Keratinocyte (primary cell): ENCODE data around the gene CPNE4. TPM values are rescaled to one million over a fixed set of nuclear protein-coding genes. Genes with fewer than 3 reads are reported as not detected.

Source experiments
- DNase-seq: peaks from one replicate; pipeline ENCODE4 v3.0.0-alpha.2; 2011; ENCODE audit warnings: low read depth, missing footprints, low spot score
- FAIRE-seq: peaks from 2 replicates; lab custom pipeline; 2011; peaks lifted over from hg19 to GRCh38; lab: Jason Lieb, UNC
- H2AFZ ChIP-seq: 2 replicates; pipeline ENCODE4 v1.6.0; 2012; ENCODE audit warnings: low read length, control low read depth, inconsistent platforms; ENCODE audit not compliant: control insufficient read depth
- H3K27ac ChIP-seq: 2 replicates; pipeline ENCODE4 v1.5.1; 2011; ENCODE audit warnings: low read length; ENCODE audit not compliant: control insufficient read depth, insufficient read depth
- H3K27me3 ChIP-seq: 3 replicates; pipeline ENCODE4 v1.6.0; 2011; ENCODE audit warnings: low read length; ENCODE audit not compliant: control insufficient read depth, insufficient read depth; ENCODE audit errors: extremely low read depth
- H3K36me3 ChIP-seq, 2 experiments: 2 replicates in 1 of 2; 3 replicates in 1 of 2; pipeline ENCODE4 v1.5.1; 2011; ENCODE audit warnings: low read length in 2 of 2, mild to moderate bottlenecking in 1 of 2; ENCODE audit not compliant: control insufficient read depth in 2 of 2, insufficient read depth in 2 of 2; ENCODE audit errors: extremely low read depth in 1 of 2
- H3K4me1 ChIP-seq: 3 replicates; pipeline ENCODE4 v1.5.1; 2011; ENCODE audit warnings: low read length; ENCODE audit not compliant: control insufficient read depth, insufficient read depth; ENCODE audit errors: extremely low read depth
- H3K4me2 ChIP-seq: 3 replicates; pipeline ENCODE4 v1.6.0; 2011; ENCODE audit warnings: low read depth, low read length; ENCODE audit not compliant: control insufficient read depth, insufficient read depth; ENCODE audit errors: extremely low read depth
- H3K4me3 ChIP-seq, 3 experiments: fragments of 200-600 bp in 1 of 3; sonication (generic) in 1 of 3; 2 replicates in 2 of 3; 3 replicates in 1 of 3; pipeline ENCODE4 v1.5.1; 2011 to 2016; ENCODE audit warnings: low read length in 3 of 3, mild to moderate bottlenecking in 3 of 3, control low read depth in 2 of 3, inconsistent platforms in 1 of 3, low read depth in 1 of 3, mixed read lengths in 1 of 3, mixed run types in 1 of 3, moderate library complexity in 1 of 3; ENCODE audit not compliant: control insufficient read depth in 2 of 3, insufficient read depth in 2 of 3; ENCODE audit errors: extremely low read depth in 1 of 3
- H3K79me2 ChIP-seq: 2 replicates; pipeline ENCODE4 v1.6.0; 2012; ENCODE audit warnings: low read length; ENCODE audit not compliant: control insufficient read depth, insufficient read depth
- H3K9ac ChIP-seq: 3 replicates; pipeline ENCODE4 v1.6.0; 2011; ENCODE audit warnings: low read length; ENCODE audit not compliant: control insufficient read depth, insufficient read depth; ENCODE audit errors: extremely low read depth
- H3K9me1 ChIP-seq: 3 replicates; pipeline ENCODE4 v1.6.0; 2011; ENCODE audit warnings: low read length; ENCODE audit not compliant: control insufficient read depth, insufficient read depth; ENCODE audit errors: extremely low read depth
- H3K9me3 ChIP-seq: 2 replicates; pipeline ENCODE4 v1.5.1; 2012; ENCODE audit warnings: low read depth, low read length; ENCODE audit not compliant: control insufficient read depth
- H4K20me1 ChIP-seq: 3 replicates; pipeline ENCODE4 v1.6.0; 2011; ENCODE audit warnings: low read length; ENCODE audit not compliant: control insufficient read depth, insufficient read depth; ENCODE audit errors: extremely low read depth
- EZH2 ChIP-seq: IDR thresholded peaks from one replicate; pipeline ENCODE4 v1.6.1; 2012; ENCODE audit warnings: inconsistent platforms, mild to moderate bottlenecking, low read length, moderate library complexity
- dilution Hi-C: fragments of 300-500 bp; cut with MboI; formaldehyde crosslinking; loops from one replicate; pipeline ENCODE4 v1.7.0; 2020; ENCODE audit warnings: low sequenced_read_pairs; ENCODE audit not compliant: extremely low pct_ligation_motif_present
- polyA plus RNA-seq, 5 experiments: library from polyadenylated mRNA; depleted of rRNA in 3 of 5; stranded (reverse) in 3 of 5; stranded (forward) in 1 of 5; unstranded in 1 of 5; fragments of >200 nt; gene quantifications; 1 replicate in 1 of 5; 2 replicates in 3 of 5; 3 replicates in 1 of 5; pipeline versions ENCODE4 v1.2.1 to v1.2.3, GENCODE V29; 2011 to 2012; ENCODE audit warnings: missing spikeins in 2 of 5, low read depth in 1 of 5, low replicate concordance in 1 of 5
- TF ChIP-seq, protein P1 (sequence below), 3 experiments: IDR thresholded peaks in 1 of 3; conservative IDR thresholded peaks in 1 of 3; optimal IDR thresholded peaks in 1 of 3; 2 replicates in 2 of 3; 3 replicates in 1 of 3; pipeline versions ENCODE3 to v1.5.1; 2011; ENCODE audit warnings: low read length in 3 of 3, mild to moderate bottlenecking in 3 of 3, moderate library complexity in 2 of 3, control low read depth in 1 of 3, inconsistent platforms in 1 of 3; ENCODE audit not compliant: insufficient read depth in 2 of 3; ENCODE audit errors: extremely low read depth in 1 of 3

CPNE4 gene
- polyA plus RNA-seq, 1 donor (not counting 4 experiments of a cell fraction or from before 2014, with no cell fraction given) = 0.08 TPM

DNA sequence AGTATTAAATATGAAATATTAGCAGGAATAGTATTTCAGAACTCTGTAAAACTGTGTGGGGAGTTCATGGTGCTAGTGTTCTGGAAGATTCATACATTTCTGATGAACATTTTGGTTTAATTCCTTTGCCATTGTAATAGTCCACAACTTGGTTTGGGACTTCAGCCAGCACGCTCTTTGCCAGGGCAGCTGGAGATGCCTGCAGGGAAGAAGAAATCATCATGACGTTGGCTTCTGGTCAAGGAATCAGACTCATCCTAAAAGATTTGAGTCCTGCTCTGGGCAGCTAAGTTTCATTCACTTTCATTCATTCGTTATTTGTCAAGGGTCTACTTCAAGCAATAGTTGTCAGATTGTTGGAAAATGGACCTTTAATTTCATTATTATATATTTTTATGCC lies 499.7 kb downstream of the CPNE4 start:
- H4K20me1 ChIP-seq = no peaks in the 10 kb centered on the region
- H3K4me2 ChIP-seq = peak overlapping the region; percentile 49
- no peak overlapping the region for H3K9ac ChIP-seq
- H3K4me1 ChIP-seq = peaks cover 10% of the 10 kb centered on the region
- H3K27me3 ChIP-seq = peaks cover 3% of the 10 kb centered on the region
- H3K79me2 ChIP-seq = no peaks in the 10 kb centered on the region
- DNase-seq (no peak), FAIRE-seq (peak; percentile 72)
- dilution Hi-C loops = no loop called here
- no peak overlapping the region for H2AFZ ChIP-seq
- no peaks in the 10 kb centered on the region for H3K9me1 ChIP-seq
- no peak for TF ChIP-seq EZH2
- TF ChIP-seq, protein P1, sequence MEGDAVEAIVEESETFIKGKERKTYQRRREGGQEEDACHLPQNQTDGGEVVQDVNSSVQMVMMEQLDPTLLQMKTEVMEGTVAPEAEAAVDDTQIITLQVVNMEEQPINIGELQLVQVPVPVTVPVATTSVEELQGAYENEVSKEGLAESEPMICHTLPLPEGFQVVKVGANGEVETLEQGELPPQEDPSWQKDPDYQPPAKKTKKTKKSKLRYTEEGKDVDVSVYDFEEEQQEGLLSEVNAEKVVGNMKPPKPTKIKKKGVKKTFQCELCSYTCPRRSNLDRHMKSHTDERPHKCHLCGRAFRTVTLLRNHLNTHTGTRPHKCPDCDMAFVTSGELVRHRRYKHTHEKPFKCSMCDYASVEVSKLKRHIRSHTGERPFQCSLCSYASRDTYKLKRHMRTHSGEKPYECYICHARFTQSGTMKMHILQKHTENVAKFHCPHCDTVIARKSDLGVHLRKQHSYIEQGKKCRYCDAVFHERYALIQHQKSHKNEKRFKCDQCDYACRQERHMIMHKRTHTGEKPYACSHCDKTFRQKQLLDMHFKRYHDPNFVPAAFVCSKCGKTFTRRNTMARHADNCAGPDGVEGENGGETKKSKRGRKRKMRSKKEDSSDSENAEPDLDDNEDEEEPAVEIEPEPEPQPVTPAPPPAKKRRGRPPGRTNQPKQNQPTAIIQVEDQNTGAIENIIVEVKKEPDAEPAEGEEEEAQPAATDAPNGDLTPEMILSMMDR (optimal IDR thresholded peaks at IDR 0.05 in 1 of 3, IDR thresholded peaks at IDR 0.05 in 1 of 3, conservative IDR thresholded peaks at IDR 0.05 in 1 of 3; ENCODE audit: extremely low read depth in 1 of 3, insufficient read depth in 2 of 3, low read length in 3 of 3) = no peak
- H3K9me3 ChIP-seq = no peaks in the 10 kb centered on the region
- no peak overlapping the region for H3K4me3 ChIP-seq
- no peak overlapping the region for H3K27ac ChIP-seq
- H3K36me3 ChIP-seq = no peaks in the 10 kb centered on the region

- no peak overlapping the region for H3K9ac ChIP-seq
- H4K20me1 ChIP-seq = no peaks in the 10 kb centered on the region
- H3K36me3 ChIP-seq = no peaks in the 10 kb centered on the region
- no peak overlapping the region for H3K4me3 ChIP-seq
- no peaks in the 10 kb centered on the region for H3K27me3 ChIP-seq
- peaks cover 10% of the 10 kb centered on the region for H3K4me1 ChIP-seq
- no peak overlapping the region for H3K4me2 ChIP-seq
- no peak overlapping the region for H2AFZ ChIP-seq
- FAIRE-seq = no peak
- DNase-seq = no peak
- H3K27ac ChIP-seq = no peak overlapping the region
- no peaks in the 10 kb centered on the region for H3K79me2 ChIP-seq
- no peaks in the 10 kb centered on the region for H3K9me1 ChIP-seq
- TF ChIP-seq, protein P1 (optimal IDR thresholded peaks at IDR 0.05 in 1 of 3, IDR thresholded peaks at IDR 0.05 in 1 of 3, conservative IDR thresholded peaks at IDR 0.05 in 1 of 3; ENCODE audit: extremely low read depth in 1 of 3, insufficient read depth in 2 of 3, low read length in 3 of 3) = no peak
- no peak for TF ChIP-seq EZH2
- no peaks in the 10 kb centered on the region for H3K9me3 ChIP-seq
- dilution Hi-C loops = no loop called here
Measured at GRCh38 chr3:131532645-131533044, 502.2 kb downstream of the CPNE4 start.
